Mesenchymal stem cell (in vitro differentiated cells and primary cell): ENCODE measurements around the gene SPATA6L.

Experiments
- DNase-seq: peaks from one replicate; pipeline ENCODE4 v3.0.0-alpha.2; 2013
- H2AFZ ChIP-seq: one replicate; pipeline ENCODE4 v1.6.1; 2013; ENCODE audit warnings: low read depth, mild to moderate bottlenecking, control low read depth, inconsistent platforms, low read length, moderate library complexity
- H2AK5ac ChIP-seq: 2 replicates; pipeline ENCODE4 v1.6.1; 2013; ENCODE audit warnings: low read length, moderate library complexity, mild to moderate bottlenecking, inconsistent platforms; ENCODE audit not compliant: severe bottlenecking
- H2BK120ac ChIP-seq: one replicate; pipeline ENCODE4 v1.6.1; 2013; ENCODE audit warnings: low read depth, mild to moderate bottlenecking, inconsistent platforms, low read length, moderate library complexity
- H2BK12ac ChIP-seq, 2 experiments: one replicate each; pipeline ENCODE4 v1.6.1; 2013; ENCODE audit warnings: inconsistent platforms in 2 of 2, low read length in 2 of 2, mild to moderate bottlenecking in 2 of 2, moderate library complexity in 2 of 2, control low read depth in 1 of 2
- H2BK15ac ChIP-seq: one replicate; pipeline ENCODE4 v1.6.1; 2013; ENCODE audit warnings: mild to moderate bottlenecking, low read depth, inconsistent platforms; ENCODE audit not compliant: poor library complexity, severe bottlenecking
- H2BK5ac ChIP-seq: 2 replicates; pipeline ENCODE4 v1.6.1; 2013; ENCODE audit warnings: low read depth, mild to moderate bottlenecking, low read length, control low read depth, inconsistent platforms; ENCODE audit not compliant: poor library complexity, severe bottlenecking
- H3K14ac ChIP-seq, 2 experiments: one replicate each; pipeline ENCODE4 v1.6.1; 2013; ENCODE audit warnings: inconsistent platforms in 2 of 2, low read length in 2 of 2, control low read depth in 1 of 2, mild to moderate bottlenecking in 1 of 2, moderate library complexity in 1 of 2
- H3K18ac ChIP-seq, 2 experiments: one replicate each; pipeline ENCODE4 v1.6.1; 2013; ENCODE audit warnings: inconsistent platforms in 2 of 2, low read length in 2 of 2, control low read depth in 1 of 2, low read depth in 1 of 2, mild to moderate bottlenecking in 1 of 2
- H3K23ac ChIP-seq, 2 experiments: one replicate each; pipeline ENCODE4 v1.6.1; 2013; ENCODE audit warnings: inconsistent platforms in 2 of 2, low read length in 2 of 2, mild to moderate bottlenecking in 2 of 2, moderate library complexity in 2 of 2, control low read depth in 1 of 2
- H3K27ac ChIP-seq: 2 replicates; pipeline ENCODE4 v1.5.1; 2013; ENCODE audit warnings: mild to moderate bottlenecking, moderate library complexity, low read length, control low read depth, inconsistent platforms; ENCODE audit not compliant: poor library complexity, severe bottlenecking
- H3K27me3 ChIP-seq, 2 experiments: 2 replicates each; pipeline versions ENCODE4 v1.6.1 to v1.7.0; 2013; ENCODE audit warnings: low read length in 2 of 2, mild to moderate bottlenecking in 2 of 2, moderate library complexity in 2 of 2, control low read depth in 1 of 2, inconsistent platforms in 1 of 2; ENCODE audit not compliant: control insufficient read depth in 1 of 2, insufficient read depth in 1 of 2
- H3K36me3 ChIP-seq, 2 experiments: 2 replicates each; pipeline versions ENCODE4 v1.6.1 to v1.7.0; 2013; ENCODE audit warnings: low read length in 2 of 2, control low read depth in 1 of 2, inconsistent platforms in 1 of 2, low read depth in 1 of 2, mild to moderate bottlenecking in 1 of 2; ENCODE audit not compliant: insufficient read depth in 2 of 2, control insufficient read depth in 1 of 2
- H3K4ac ChIP-seq, 2 experiments: one replicate each; pipeline ENCODE4 v1.6.1; 2013; ENCODE audit warnings: inconsistent platforms in 2 of 2, low read length in 2 of 2, mild to moderate bottlenecking in 2 of 2, moderate library complexity in 2 of 2, control low read depth in 1 of 2, low read depth in 1 of 2
- H3K4me1 ChIP-seq: 2 replicates; pipeline ENCODE4 v1.6.1; 2013; ENCODE audit warnings: low read depth, low read length, control low read depth; ENCODE audit not compliant: control insufficient read depth, insufficient read depth
- H3K4me2 ChIP-seq: 2 replicates; pipeline ENCODE4 v1.6.1; 2013; ENCODE audit warnings: low read length, mild to moderate bottlenecking, inconsistent platforms; ENCODE audit not compliant: poor library complexity, severe bottlenecking
- H3K4me3 ChIP-seq, 2 experiments: 2 replicates each; pipeline versions ENCODE4 v1.5.1 to v1.7.0; 2013; ENCODE audit warnings: low read length in 2 of 2, mild to moderate bottlenecking in 2 of 2, control low read depth in 1 of 2, low read depth in 1 of 2; ENCODE audit not compliant: insufficient read depth in 1 of 2
- H3K79me1 ChIP-seq: replicated peaks from 2 replicates; pipeline ENCODE4 v1.6.1; 2013; ENCODE audit warnings: mild to moderate bottlenecking, control low read depth, low read length, inconsistent platforms; ENCODE audit not compliant: poor library complexity, severe bottlenecking
- H3K9ac ChIP-seq: 2 replicates; pipeline ENCODE4 v1.7.0; 2013; ENCODE audit warnings: mild to moderate bottlenecking, low read length, moderate library complexity
- H3K9me3 ChIP-seq: 2 replicates; pipeline ENCODE4 v1.7.0; 2013; ENCODE audit warnings: mild to moderate bottlenecking, low read length; ENCODE audit not compliant: control insufficient read depth
- H4K8ac ChIP-seq: one replicate; pipeline ENCODE4 v1.6.1; 2013; ENCODE audit warnings: inconsistent platforms, mild to moderate bottlenecking, low read length, moderate library complexity
- H4K91ac ChIP-seq: one replicate; pipeline ENCODE4 v1.6.1; 2013; ENCODE audit warnings: mild to moderate bottlenecking, low read length, inconsistent platforms
- WGBS: methylation state at CpG from one replicate; pipeline ENCODE4 v1.1.7; 2013; ENCODE audit warnings: mixed read lengths; 5-methylcytosine and 5-hydroxymethylcytosine counted together

The SPATA6L gene

DNA sequence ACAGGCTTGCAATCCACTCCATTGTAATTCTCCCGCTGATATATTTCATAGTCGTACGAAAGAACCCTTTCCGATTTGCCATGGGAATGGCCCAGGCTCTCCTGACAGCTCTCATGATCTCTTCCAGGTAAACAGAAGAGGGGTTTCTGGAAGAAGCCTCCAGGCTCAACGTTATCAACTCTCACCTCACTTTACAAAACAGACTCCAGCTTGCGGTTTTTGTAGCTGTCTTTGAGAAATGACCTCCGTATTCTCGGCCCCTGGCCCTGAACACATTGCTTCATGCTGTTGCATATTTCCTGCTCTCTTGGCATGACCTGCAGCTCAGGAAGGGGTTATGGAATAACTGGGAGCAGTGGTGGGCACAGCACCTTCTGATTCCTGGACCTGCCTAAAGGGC is 90.3 kb downstream of the SPATA6L start:
- no peak overlapping the region for H3K4me2 ChIP-seq
- H3K4ac ChIP-seq = no peak overlapping the region
- H3K14ac ChIP-seq = no peak overlapping the region
- no peak overlapping the region for H2BK5ac ChIP-seq
- no peaks in the 10 kb centered on the region for H3K79me1 ChIP-seq
- peaks cover 23 to 71% of the 10 kb centered on the region in 2 experiments for H3K36me3 ChIP-seq
- H4K8ac ChIP-seq = no peak overlapping the region
- no peak overlapping the region for H2BK15ac ChIP-seq
- DNase-seq = no peak
- no peak overlapping the region for H2BK120ac ChIP-seq
- no peaks in the 10 kb centered on the region for H3K4me1 ChIP-seq
- no peak overlapping the region for H3K4me3 ChIP-seq
- H3K23ac ChIP-seq = no peak overlapping the region
- no peak overlapping the region for H3K18ac ChIP-seq
- H2AK5ac ChIP-seq = no peak overlapping the region
- no peak overlapping the region for H3K27ac ChIP-seq
- no peak overlapping the region for H2BK12ac ChIP-seq
- H4K91ac ChIP-seq = no peak overlapping the region
- WGBS = 79% methylated on average over 8 of the region's 8 CpGs
- no peaks in the 10 kb centered on the region for H3K9me3 ChIP-seq
- no peak overlapping the region for H2AFZ ChIP-seq
- no peaks in the 10 kb centered on the region for H3K27me3 ChIP-seq
- H3K9ac ChIP-seq = no peak overlapping the region

DNA sequence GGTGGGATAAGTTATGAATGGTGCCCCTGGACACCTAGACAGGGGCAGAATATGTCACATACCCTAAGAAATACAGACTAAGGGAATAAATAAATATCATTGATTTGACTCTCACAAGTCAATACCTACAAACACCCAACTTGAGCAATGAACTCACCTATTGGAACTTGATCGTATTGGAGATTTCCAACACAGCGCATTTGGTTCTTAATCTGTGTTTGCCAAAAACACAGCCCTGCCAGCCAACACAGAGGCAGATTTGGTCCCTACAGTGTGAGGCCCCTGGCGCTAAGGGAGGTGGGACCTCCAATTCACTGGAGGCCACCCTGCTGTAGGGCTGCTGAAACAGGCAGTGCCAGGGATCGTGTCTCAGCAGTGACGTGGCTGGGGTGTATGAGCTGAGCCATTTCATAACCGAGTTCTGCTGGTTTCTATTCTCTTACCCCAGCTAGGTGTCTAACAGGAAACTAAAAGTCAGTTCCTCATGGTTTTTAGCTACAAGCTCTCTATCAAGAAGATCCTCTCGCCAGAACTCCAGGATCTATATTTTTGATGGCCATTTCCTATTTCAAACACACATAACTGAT is 91.5 kb downstream of the SPATA6L start:
- no peak for DNase-seq
- Histone ChIP-seq H3K23ac (peak overlapping the region in 1 of 2 experiments; percentile 78), H2BK15ac (no peak overlapping the region), H3K9me3 (no peaks in the 10 kb centered on the region), H2AK5ac (no peak overlapping the region), H3K36me3 (peaks cover 21 to 76% of the 10 kb centered on the region in 2 experiments), H3K79me1 (no peaks in the 10 kb centered on the region), H3K4me2 (no peak overlapping the region), H2BK12ac (no peak overlapping the region), H4K8ac (no peak overlapping the region), H2BK120ac (no peak overlapping the region), H2BK5ac (no peak overlapping the region), H3K4ac (no peak overlapping the region), H3K4me1 (no peaks in the 10 kb centered on the region), H3K9ac (no peak overlapping the region), H2AFZ (no peak overlapping the region), H3K27me3 (no peaks in the 10 kb centered on the region), H3K4me3 (no peak overlapping the region), H3K18ac (no peak overlapping the region), H3K14ac (no peak overlapping the region), H4K91ac (no peak overlapping the region), H3K27ac (no peak overlapping the region)
- WGBS = 96% methylated on average over 7 of the region's 7 CpGs

DNA sequence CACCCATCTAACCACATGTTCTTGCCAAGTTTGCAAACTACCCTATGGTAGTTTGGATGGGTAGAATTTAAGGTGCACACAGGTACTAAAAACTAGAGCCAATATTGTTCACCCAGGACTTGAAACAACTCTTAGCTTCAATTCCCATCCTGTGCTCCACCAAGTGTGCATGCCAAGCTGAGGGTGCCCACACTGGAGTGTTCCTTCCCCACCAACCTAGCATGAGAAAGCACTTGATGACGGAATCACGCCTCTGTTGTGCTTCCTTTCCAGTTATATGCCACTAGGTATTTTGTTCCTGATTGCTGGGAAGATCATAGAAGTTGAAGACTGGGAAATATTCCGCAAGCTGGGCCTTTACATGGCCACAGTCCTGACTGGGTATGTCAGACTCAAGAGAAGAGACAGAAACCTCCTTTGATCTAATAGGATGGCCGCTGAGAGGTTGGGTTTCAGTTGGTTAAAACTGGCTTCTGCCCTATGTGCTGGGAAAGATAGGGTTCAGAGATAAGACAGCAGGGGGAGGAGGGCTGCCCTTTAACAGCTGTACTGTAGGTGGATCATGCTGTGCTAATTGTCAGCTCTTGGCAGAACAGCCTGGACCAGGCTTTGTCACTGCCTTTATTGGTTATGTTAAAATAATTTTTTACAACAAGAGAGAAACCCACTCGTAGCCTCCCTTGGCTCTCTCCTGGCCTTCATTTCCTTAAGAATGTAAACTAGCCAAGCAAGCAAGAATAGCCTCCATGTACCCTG is 92.5 kb downstream of the SPATA6L start:
- H3K4me3 ChIP-seq = no peak overlapping the region
- H3K9me3 ChIP-seq = no peaks in the 10 kb centered on the region
- no peak overlapping the region for H3K23ac ChIP-seq
- no peak overlapping the region for H3K18ac ChIP-seq
- H2AK5ac ChIP-seq = no peak overlapping the region
- no peak overlapping the region for H3K4ac ChIP-seq
- H3K79me1 ChIP-seq = no peaks in the 10 kb centered on the region
- no peak overlapping the region for H2AFZ ChIP-seq
- no peak overlapping the region for H3K9ac ChIP-seq
- H2BK5ac ChIP-seq = no peak overlapping the region
- H3K4me2 ChIP-seq = no peak overlapping the region
- no peaks in the 10 kb centered on the region for H3K27me3 ChIP-seq
- H4K8ac ChIP-seq = no peak overlapping the region
- no peak overlapping the region for H2BK15ac ChIP-seq
- H2BK120ac ChIP-seq = no peak overlapping the region
- H3K36me3 ChIP-seq = peaks cover 21 to 85% of the 10 kb centered on the region in 2 experiments
- H4K91ac ChIP-seq = no peak overlapping the region
- H3K14ac ChIP-seq = no peak overlapping the region
- no peak for DNase-seq
- 79% methylated on average over 4 of the region's 5 CpGs for WGBS
- H3K4me1 ChIP-seq = no peaks in the 10 kb centered on the region
- no peak overlapping the region for H3K27ac ChIP-seq
- H2BK12ac ChIP-seq = no peak overlapping the region

- Histone ChIP-seq H3K27ac (no peak overlapping the region), H3K79me1 (no peaks in the 10 kb centered on the region), H2AK5ac (no peak overlapping the region), H3K36me3 (peaks cover 22 to 87% of the 10 kb centered on the region in 2 experiments), H2BK12ac (no peak overlapping the region), H2AFZ (no peak overlapping the region), H4K8ac (no peak overlapping the region), H3K27me3 (no peaks in the 10 kb centered on the region), H4K91ac (no peak overlapping the region), H3K4me2 (no peak overlapping the region), H3K9ac (no peak overlapping the region), H3K18ac (no peak overlapping the region), H3K9me3 (no peaks in the 10 kb centered on the region), H2BK5ac (no peak overlapping the region), H3K4ac (no peak overlapping the region), H3K14ac (no peak overlapping the region), H2BK15ac (no peak overlapping the region), H3K23ac (no peak overlapping the region), H3K4me3 (no peak overlapping the region), H2BK120ac (no peak overlapping the region), H3K4me1 (no peaks in the 10 kb centered on the region)
- 94% methylated on average over 2 of the region's 4 CpGs for WGBS
- DNase-seq = no peak
Measured at GRCh38 chr9:4573176-4573575, 93.1 kb downstream of the SPATA6L start.
